ENCODE data around the gene PSD4.
"Not testable (repeated sequence)": the region's sequence is repeated elsewhere in the genome, so short reads cannot be mapped to it uniquely, and the experiment has no call there.

Gene PSD4

GRCh38 chr2:113225263-113226259, 51.8 kb downstream of the PSD4 start:
- DNase-seq = no peak

- DNase-seq = no peak
Observed at GRCh38 chr2:113226462-113226861, 52.7 kb downstream of the PSD4 start.

GRCh38 chr2:113227290-113227689, 53.5 kb downstream of the PSD4 start:
- DNase-seq = no peak

- DNase-seq = no peak
Observed at GRCh38 chr2:113227698-113228097, 53.9 kb downstream of the PSD4 start.

GRCh38 chr2:113228351-113228750, 54.6 kb downstream of the PSD4 start:
- DNase-seq = no peak

- DNase-seq = no peak
Observed at GRCh38 chr2:113228991-113229716, 55.4 kb downstream of the PSD4 start.

GRCh38 chr2:113229795-113230194, 56.0 kb downstream of the PSD4 start:
- DNase-seq = no peak

GRCh38 chr2:113230531-113230930, 56.8 kb downstream of the PSD4 start:
- no peak for DNase-seq

GRCh38 chr2:113231064-113231463, 57.3 kb downstream of the PSD4 start:
- DNase-seq = no peak

GRCh38 chr2:113232123-113232522, 58.4 kb downstream of the PSD4 start:
- no peak for DNase-seq

GRCh38 chr2:113232740-113233139, 59.0 kb downstream of the PSD4 start:
- no peak for DNase-seq

GRCh38 chr2:113233593-113234550, 60.1 kb downstream of the PSD4 start:
- DNase-seq = no peak

GRCh38 chr2:113234721-113235346, 61.1 kb downstream of the PSD4 start:
- DNase-seq = no peak

- DNase-seq = not testable (repeated sequence)
Observed at GRCh38 chr2:113235347-113236226, 61.8 kb downstream of the PSD4 start.

GRCh38 chr2:113236367-113237159, 62.8 kb downstream of the PSD4 start:
- DNase-seq = no peak

GRCh38 chr2:113237604-113238160, 63.9 kb downstream of the PSD4 start:
- DNase-seq = no peak

- no peak for DNase-seq
Observed at GRCh38 chr2:113238871-113239839, 65.4 kb downstream of the PSD4 start.

GRCh38 chr2:113240150-113240914, 66.6 kb downstream of the PSD4 start:
- peak; percentile 55 for DNase-seq

Data from T1000 (cell line).